ENCODE results near the gene PEX11G. TPM values are rescaled to one million over a fixed set of nuclear protein-coding genes. Genes with fewer than 3 reads are reported as not detected.

The PEX11G gene
- total and polyA plus RNA-seq, 9 of the 15 experiments (the other 6 are each of a cell fraction or from before 2014, with no cell fraction given), result 0.07 to 3.2 (median 0.70) TPM; not detected in 1

GRCh38 chr19:7488736-7489353 is at the start of gene PEX11G (continued):
- TF ChIP-seq TBP (optimal IDR thresholded peaks at IDR 0.05; ENCODE audit: low read depth, low read length) (peak; percentile 27), ETS1 (conservative IDR thresholded peaks at IDR 0.05; ENCODE audit: control insufficient read depth, low read depth, low read length) (no peak), SUPT5H (IDR thresholded peaks at IDR 0.05) (peak; percentile 80), ATF2 (CRISPR knock-in tag; IDR thresholded peaks at IDR 0.05) (peak; percentile 81), ZBTB33 (CRISPR knock-in tag; IDR thresholded peaks at IDR 0.05) (no peak), ATF7 (IDR thresholded peaks at IDR 0.05) (peak; percentile 98), ILK (tag; IDR thresholded peaks at IDR 0.05; ENCODE audit: borderline replicate concordance, low read depth) (no peak), MAZ (CRISPR knock-in tag; conservative IDR thresholded peaks at IDR 0.05 in 1 of 2, IDR thresholded peaks at IDR 0.05 in 1 of 2) (peak; percentile 60 to 65), SMC3 (conservative IDR thresholded peaks at IDR 0.05; ENCODE audit: insufficient read depth, low read depth, low read length) (no peak), NCOA6 (IDR thresholded peaks at IDR 0.05) (no peak), ZNF57 (CRISPR knock-in tag; IDR thresholded peaks at IDR 0.05) (no peak), YY1 (IDR thresholded peaks at IDR 0.05; ENCODE audit: borderline replicate concordance in 1 of 3, control insufficient read depth in 1 of 3, extremely low read depth in 1 of 3, insufficient read depth in 3 of 3, insufficient read length in 1 of 3, insufficient replicate concordance in 2 of 3, low read depth in 1 of 3, low read length in 2 of 3) (peak in 2 of 3 experiments; percentile 81 to 91), ZNF79 (CRISPR knock-in tag; IDR thresholded peaks at IDR 0.05; ENCODE audit: low read depth) (no peak), PBX2 (CRISPR knock-in tag; IDR thresholded peaks at IDR 0.05; ENCODE audit: low read depth) (no peak), PBX2 (tag; conservative IDR thresholded peaks at IDR 0.05; ENCODE audit: low read depth) (no peak), FUS (optimal IDR thresholded peaks at IDR 0.05; ENCODE audit: low read depth, low read length) (no peak), PML (IDR thresholded peaks at IDR 0.05; ENCODE audit: low read length) (peak; percentile 57; the same call in 1 of the 2 replicates), ZFP36 (IDR thresholded peaks at IDR 0.05; ENCODE audit: low read depth, low read length, partially characterized antibody) (no peak), ZNF282 (CRISPR knock-in tag; IDR thresholded peaks at IDR 0.05) (no peak)
- TF ChIP-seq, protein P1, sequence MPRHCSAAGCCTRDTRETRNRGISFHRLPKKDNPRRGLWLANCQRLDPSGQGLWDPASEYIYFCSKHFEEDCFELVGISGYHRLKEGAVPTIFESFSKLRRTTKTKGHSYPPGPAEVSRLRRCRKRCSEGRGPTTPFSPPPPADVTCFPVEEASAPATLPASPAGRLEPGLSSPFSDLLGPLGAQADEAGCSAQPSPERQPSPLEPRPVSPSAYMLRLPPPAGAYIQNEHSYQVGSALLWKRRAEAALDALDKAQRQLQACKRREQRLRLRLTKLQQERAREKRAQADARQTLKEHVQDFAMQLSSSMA (CRISPR knock-in tag; IDR thresholded peaks at IDR 0.05), result peak; percentile 38; the same call in 1 of the 2 replicates

Data from K562 (cell line).